HepG2 (cell line): ENCODE results near the gene AQP6. TPM values are rescaled to one million over a fixed set of nuclear protein-coding genes. Genes with fewer than 3 reads are reported as not detected.

Source experiments
- ATAC-seq: fragments of 200-7000 bp; cut with Tn5 transposase; 3 replicates; pipeline ENCODE4 v1.9.1; 2020; ENCODE audit warnings: mild to moderate bottlenecking, moderate library complexity
- BruUV-seq: library from RNA; stranded (reverse); fragments of 400-500 nt; replicated peaks from 2 replicates; lab custom pipeline; 2021; lab: Mats Ljungman, UMichigan
- CTCF ChIA-PET: fragments of 300-600 bp; formaldehyde crosslinking; extraction: SDS; loops from one replicate; lab custom pipeline; 2021; ENCODE audit warnings: low total read pairs, inconsistent platforms, low intra/inter-chr PET ratio; lab: Yijun Ruan, JAX
- POLR2A ChIA-PET: fragments of 350-600 bp; sonication (Branson Sonifier 250); formaldehyde crosslinking; loops from one replicate; lab custom pipeline; 2020; ENCODE audit warnings: antibody characterized with exemption, inconsistent platforms; lab: Yijun Ruan, JAX
- DNase-seq: peaks from one replicate; pipeline ENCODE4 v3.0.0-alpha.2; 2015; ENCODE audit warnings: low spot score
- FAIRE-seq: peaks from 3 replicates; lab custom pipeline; 2011; peaks lifted over from hg19 to GRCh38; lab: Jason Lieb, UNC
- H2AFZ ChIP-seq: one replicate; pipeline ENCODE4 v1.6.1; 2011; ENCODE audit warnings: low read length, inconsistent platforms
- H3K27ac ChIP-seq: fragments of 300-600 bp; 3 replicates; pipeline ENCODE4 v1.8.0; 2011; ENCODE audit warnings: mixed run types, mild to moderate bottlenecking, mixed read lengths, low read length, inconsistent platforms; ENCODE audit not compliant: insufficient read depth; ENCODE audit errors: extremely low read length
- H3K27me3 ChIP-seq, 2 experiments: fragments of 200-600 bp in 1 of 2; 2 replicates in 1 of 2; 3 replicates in 1 of 2; pipeline versions ENCODE4 v1.6.0 to v1.8.0; 2011; ENCODE audit warnings: low read length in 2 of 2, mild to moderate bottlenecking in 2 of 2, moderate library complexity in 2 of 2, inconsistent platforms in 1 of 2; ENCODE audit not compliant: insufficient read depth in 2 of 2, control insufficient read depth in 1 of 2
- H3K36me3 ChIP-seq, 2 experiments: fragments of 200-600 bp in 1 of 2; replicated peaks in 1 of 2; 2 replicates in 1 of 2; 3 replicates in 1 of 2; pipeline versions ENCODE4 v1.5.1 to v1.8.0; 2011; ENCODE audit warnings: low read length in 2 of 2, inconsistent platforms in 1 of 2; ENCODE audit not compliant: insufficient read depth in 2 of 2, control insufficient read depth in 1 of 2
- H3K4me1 ChIP-seq: 2 replicates; pipeline ENCODE4 v1.5.1; 2012; ENCODE audit warnings: low read length, inconsistent platforms; ENCODE audit not compliant: insufficient read depth
- H3K4me2 ChIP-seq: 2 replicates; pipeline ENCODE4 v1.6.0; 2011; ENCODE audit warnings: low read depth, low read length, inconsistent platforms
- H3K4me3 ChIP-seq, 3 experiments: fragments of 200-600 bp in 1 of 3; sonication (generic), shearing (Covaris generic) in 1 of 3; replicated peaks in 1 of 3; 2 replicates each; pipeline ENCODE4 v1.5.1; 2011 to 2016; ENCODE audit warnings: low read length in 3 of 3, inconsistent platforms in 2 of 3, low read depth in 2 of 3, mild to moderate bottlenecking in 2 of 3, control low read depth in 1 of 3, mixed read lengths in 1 of 3; ENCODE audit not compliant: insufficient read depth in 1 of 3
- H3K79me2 ChIP-seq: one replicate; pipeline ENCODE4 v1.6.1; 2011; ENCODE audit warnings: low read length, inconsistent platforms; ENCODE audit not compliant: insufficient read depth
- H3K9ac ChIP-seq: 2 replicates; pipeline ENCODE4 v1.6.0; 2011; ENCODE audit warnings: mild to moderate bottlenecking, low read depth, low read length, inconsistent platforms; ENCODE audit not compliant: insufficient read depth
- H3K9me3 ChIP-seq: 2 replicates; pipeline ENCODE4 v1.5.1; 2012; ENCODE audit warnings: mild to moderate bottlenecking, low read length
- H4K20me1 ChIP-seq: 2 replicates; pipeline ENCODE4 v1.6.0; 2011; ENCODE audit warnings: inconsistent platforms, mild to moderate bottlenecking, low read length, moderate library complexity; ENCODE audit not compliant: insufficient read depth
- BHLHE40 ChIP-seq: IDR thresholded peaks from 2 replicates; pipeline ENCODE4 v1.6.1; 2011; ENCODE audit warnings: low read length, improper control_type of control experiment
- GZF1 ChIP-seq: sonication (generic); formaldehyde crosslinking; IDR thresholded peaks from 2 replicates; pipeline ENCODE4 v1.5.1; 2020; ENCODE audit warnings: mild to moderate bottlenecking, missing genetic modification reagents
- HNF4A ChIP-seq: sonication (generic); formaldehyde crosslinking; IDR thresholded peaks from 2 replicates; pipeline ENCODE4 v1.4.0; 2020; ENCODE audit warnings: missing genetic modification reagents
- ISX ChIP-seq: sonication (generic); formaldehyde crosslinking; conservative IDR thresholded peaks from 2 replicates; pipeline ENCODE4 v1.5.0; 2020; ENCODE audit warnings: missing genetic modification reagents
- MTA1 ChIP-seq: sonication (generic); formaldehyde crosslinking; IDR thresholded peaks from 2 replicates; pipeline ENCODE4 v1.4.0; 2020; ENCODE audit warnings: missing genetic modification reagents, mild to moderate bottlenecking, borderline replicate concordance
- MYC ChIP-seq: sonication (generic); formaldehyde crosslinking; IDR thresholded peaks from 2 replicates; pipeline ENCODE4 v1.9.0; 2021; ENCODE audit warnings: missing genetic modification reagents, borderline replicate concordance
- RBM39 ChIP-seq: fragments of 200-400 bp; formaldehyde crosslinking; IDR thresholded peaks from one replicate; pipeline ENCODE4 v1.6.1; 2018; ENCODE audit warnings: antibody characterized with exemption, mild to moderate bottlenecking, low read depth, low read length; ENCODE audit not compliant: poor library complexity, severe bottlenecking
- SP4 ChIP-seq: sonication (generic); formaldehyde crosslinking; IDR thresholded peaks from 2 replicates; pipeline ENCODE4 v1.8.1; 2023; ENCODE audit warnings: mild to moderate bottlenecking, missing genetic modification reagents
- TMF1 ChIP-seq: sonication (generic); formaldehyde crosslinking; IDR thresholded peaks from 2 replicates; pipeline ENCODE4 v1.8.1; 2022; ENCODE audit warnings: low read depth, missing genetic modification reagents
- WGBS: methylation state at CpG from one replicate; pipeline ENCODE4 v1.1.6; 2017; ENCODE audit warnings: low lambda C conversion rate; 5-methylcytosine and 5-hydroxymethylcytosine counted together
- in situ Hi-C: cut with HindIII; loops from 2 replicates; pipeline ENCODE4 v1.10.0; 2017; ENCODE audit warnings: low pct_unique_long_range_greater_than_20kb; ENCODE audit not compliant: extremely low pct_ligation_motif_present
- intact Hi-C: fragments of 100-400 bp; cut with micrococcal nuclease; formaldehyde crosslinking; loops from one replicate; pipeline ENCODE4 v1.10.0; 2022; ENCODE audit not compliant: unreplicated experiment
- polyA plus RNA-seq, 8 experiments: library from polyadenylated mRNA; depleted of rRNA in 3 of 8; stranded (reverse) in 7 of 8; unstranded in 1 of 8; fragments of >200 nt; fragmentation: Illumina TruSeq in 4 of 8; extraction: Trizol in 4 of 8; gene quantifications; 2 replicates each; pipeline versions ENCODE4 v1.2.1 to v1.2.3, GENCODE V29; 2011 to 2016; ENCODE audit warnings: low read depth in 4 of 8, missing spikeins in 1 of 8, mixed read lengths in 1 of 8; ENCODE audit not compliant: insufficient read depth in 1 of 8
- total RNA-seq, 5 experiments: library from RNA; depleted of rRNA; stranded (reverse); fragments of >200 nt; fragmentation: Illumina TruSeq; extraction: Trizol; gene quantifications; 2 replicates each; pipeline ENCODE4 v1.2.3, GENCODE V29; 2016; ENCODE audit warnings: low read depth in 1 of 5
- TF ChIP-seq, protein P1 (sequence below): sonication (generic); formaldehyde crosslinking; IDR thresholded peaks from 2 replicates; pipeline ENCODE4 v1.5.1; 2020; ENCODE audit warnings: missing genetic modification reagents, mild to moderate bottlenecking, borderline replicate concordance
- TF ChIP-seq, protein P2 (sequence below): sonication (generic); formaldehyde crosslinking; IDR thresholded peaks from 2 replicates; pipeline ENCODE4 v1.5.0; 2020; ENCODE audit warnings: mild to moderate bottlenecking, missing genetic modification reagents, moderate library complexity
- TF ChIP-seq, protein P3 (sequence below): sonication (generic); formaldehyde crosslinking; IDR thresholded peaks from 2 replicates; pipeline ENCODE4 v1.5.1; 2020; ENCODE audit warnings: mild to moderate bottlenecking, missing genetic modification reagents, moderate library complexity

Gene AQP6
- total and polyA plus RNA-seq, 2 of the 13 experiments (the other 11 are each of a cell fraction or from before 2014, with no cell fraction given) = 0.32 to 1.3 TPM

DNA sequence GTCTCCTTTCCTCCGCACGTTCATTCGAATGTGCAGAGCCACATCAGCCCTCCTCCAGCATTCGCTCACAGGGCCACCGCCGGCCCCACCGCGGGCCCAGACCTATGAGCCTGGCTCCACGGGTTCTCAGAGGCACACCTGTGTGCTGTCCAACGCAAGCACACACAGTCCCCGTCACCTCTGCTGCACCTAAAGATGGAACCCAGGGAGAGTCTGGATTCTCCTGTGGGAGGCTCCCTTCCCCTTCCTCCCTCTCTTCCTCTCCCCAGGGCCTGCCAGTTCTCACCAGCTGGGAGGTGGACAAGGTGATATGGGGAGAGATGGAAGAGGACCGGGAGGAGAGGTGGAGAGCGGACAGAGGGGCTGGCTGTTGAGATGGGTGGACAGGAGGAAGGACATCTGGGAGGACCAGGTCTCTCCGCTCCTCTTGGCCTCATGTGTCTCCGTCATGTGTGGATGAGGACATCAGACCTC is 4.9 kb upstream of the AQP6 start (continued):
- TF ChIP-seq, protein P1, sequence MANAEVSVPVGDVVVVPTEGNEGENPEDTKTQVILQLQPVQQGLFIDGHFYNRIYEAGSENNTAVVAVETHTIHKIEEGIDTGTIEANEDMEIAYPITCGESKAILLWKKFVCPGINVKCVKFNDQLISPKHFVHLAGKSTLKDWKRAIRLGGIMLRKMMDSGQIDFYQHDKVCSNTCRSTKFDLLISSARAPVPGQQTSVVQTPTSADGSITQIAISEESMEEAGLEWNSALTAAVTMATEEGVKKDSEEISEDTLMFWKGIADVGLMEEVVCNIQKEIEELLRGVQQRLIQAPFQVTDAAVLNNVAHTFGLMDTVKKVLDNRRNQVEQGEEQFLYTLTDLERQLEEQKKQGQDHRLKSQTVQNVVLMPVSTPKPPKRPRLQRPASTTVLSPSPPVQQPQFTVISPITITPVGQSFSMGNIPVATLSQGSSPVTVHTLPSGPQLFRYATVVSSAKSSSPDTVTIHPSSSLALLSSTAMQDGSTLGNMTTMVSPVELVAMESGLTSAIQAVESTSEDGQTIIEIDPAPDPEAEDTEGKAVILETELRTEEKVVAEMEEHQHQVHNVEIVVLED = no peak
- TF ChIP-seq TMF1 (CRISPR knock-in tag) (no peak), SP4 (CRISPR knock-in tag) (peak; percentile 74), GZF1 (CRISPR knock-in tag) (0 out of 2 replicates have a peak, but pooled peaks have one; percentile 18)

DNA sequence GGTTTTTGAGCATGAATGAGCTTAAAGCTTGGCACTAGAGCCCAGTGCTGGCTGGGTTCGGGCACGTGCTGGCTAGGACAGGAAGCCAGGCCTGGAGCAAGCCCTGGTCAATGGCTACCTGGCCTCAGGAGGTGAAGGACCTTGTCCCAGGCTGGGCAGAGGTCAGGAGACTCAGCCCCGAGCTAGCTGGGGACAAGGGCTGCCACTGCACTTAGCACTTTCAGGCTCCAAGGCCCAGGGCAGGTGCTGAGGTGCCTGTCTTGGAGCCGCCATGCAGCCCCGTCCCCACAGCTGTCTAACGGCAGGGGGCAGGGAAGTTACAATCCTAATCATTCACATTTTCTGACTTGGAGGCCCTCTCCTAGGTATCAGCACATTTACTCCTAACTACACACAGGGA is 4.3 kb upstream of the AQP6 start:
- CTCF ChIA-PET = interaction anchor here (3.5 to 3.9 kb wide), 2 partner anchors 88 to 101 kb away, joined by 43 to 65 read pairs; partner anchors contain the start of gene ASIC1
- POLR2A ChIA-PET = interaction anchor here (3.0 kb wide), 1 partner anchor 11 kb away, joined by 24 read pairs; no protein-coding TSS in a partner anchor
- in situ Hi-C loops (no loop called here), intact Hi-C loops (no loop called here)
- Histone ChIP-seq H3K27ac (no peak overlapping the region), H3K36me3 (no peaks in the 10 kb centered on the region), H3K79me2 (no peaks in the 10 kb centered on the region), H3K9me3 (no peaks in the 10 kb centered on the region), H3K9ac (no peak overlapping the region), H2AFZ (no peak overlapping the region), H3K4me2 (peak overlapping the region; percentile 91), H3K27me3 (peaks cover 6 to 70% of the 10 kb centered on the region in 2 experiments)
- DNase-seq = no peak
- peak; percentile 5; the same call in 2 of the 3 replicates for ATAC-seq
- TF ChIP-seq RBM39 (no peak), MYC (CRISPR knock-in tag) (peak; percentile 34; the same call in 1 of the 2 replicates), MTA1 (CRISPR knock-in tag) (0 out of 2 replicates have a peak, but pooled peaks have one; percentile 26), HNF4A (CRISPR knock-in tag) (peak; percentile 39), ISX (CRISPR knock-in tag) (no peak), BHLHE40 (0 out of 2 replicates have a peak, but pooled peaks have one; percentile 36)
- TF ChIP-seq, protein P2, sequence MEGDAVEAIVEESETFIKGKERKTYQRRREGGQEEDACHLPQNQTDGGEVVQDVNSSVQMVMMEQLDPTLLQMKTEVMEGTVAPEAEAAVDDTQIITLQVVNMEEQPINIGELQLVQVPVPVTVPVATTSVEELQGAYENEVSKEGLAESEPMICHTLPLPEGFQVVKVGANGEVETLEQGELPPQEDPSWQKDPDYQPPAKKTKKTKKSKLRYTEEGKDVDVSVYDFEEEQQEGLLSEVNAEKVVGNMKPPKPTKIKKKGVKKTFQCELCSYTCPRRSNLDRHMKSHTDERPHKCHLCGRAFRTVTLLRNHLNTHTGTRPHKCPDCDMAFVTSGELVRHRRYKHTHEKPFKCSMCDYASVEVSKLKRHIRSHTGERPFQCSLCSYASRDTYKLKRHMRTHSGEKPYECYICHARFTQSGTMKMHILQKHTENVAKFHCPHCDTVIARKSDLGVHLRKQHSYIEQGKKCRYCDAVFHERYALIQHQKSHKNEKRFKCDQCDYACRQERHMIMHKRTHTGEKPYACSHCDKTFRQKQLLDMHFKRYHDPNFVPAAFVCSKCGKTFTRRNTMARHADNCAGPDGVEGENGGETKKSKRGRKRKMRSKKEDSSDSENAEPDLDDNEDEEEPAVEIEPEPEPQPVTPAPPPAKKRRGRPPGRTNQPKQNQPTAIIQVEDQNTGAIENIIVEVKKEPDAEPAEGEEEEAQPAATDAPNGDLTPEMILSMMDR (CRISPR knock-in tag) = peak; percentile 44
- TF ChIP-seq, protein P3, sequence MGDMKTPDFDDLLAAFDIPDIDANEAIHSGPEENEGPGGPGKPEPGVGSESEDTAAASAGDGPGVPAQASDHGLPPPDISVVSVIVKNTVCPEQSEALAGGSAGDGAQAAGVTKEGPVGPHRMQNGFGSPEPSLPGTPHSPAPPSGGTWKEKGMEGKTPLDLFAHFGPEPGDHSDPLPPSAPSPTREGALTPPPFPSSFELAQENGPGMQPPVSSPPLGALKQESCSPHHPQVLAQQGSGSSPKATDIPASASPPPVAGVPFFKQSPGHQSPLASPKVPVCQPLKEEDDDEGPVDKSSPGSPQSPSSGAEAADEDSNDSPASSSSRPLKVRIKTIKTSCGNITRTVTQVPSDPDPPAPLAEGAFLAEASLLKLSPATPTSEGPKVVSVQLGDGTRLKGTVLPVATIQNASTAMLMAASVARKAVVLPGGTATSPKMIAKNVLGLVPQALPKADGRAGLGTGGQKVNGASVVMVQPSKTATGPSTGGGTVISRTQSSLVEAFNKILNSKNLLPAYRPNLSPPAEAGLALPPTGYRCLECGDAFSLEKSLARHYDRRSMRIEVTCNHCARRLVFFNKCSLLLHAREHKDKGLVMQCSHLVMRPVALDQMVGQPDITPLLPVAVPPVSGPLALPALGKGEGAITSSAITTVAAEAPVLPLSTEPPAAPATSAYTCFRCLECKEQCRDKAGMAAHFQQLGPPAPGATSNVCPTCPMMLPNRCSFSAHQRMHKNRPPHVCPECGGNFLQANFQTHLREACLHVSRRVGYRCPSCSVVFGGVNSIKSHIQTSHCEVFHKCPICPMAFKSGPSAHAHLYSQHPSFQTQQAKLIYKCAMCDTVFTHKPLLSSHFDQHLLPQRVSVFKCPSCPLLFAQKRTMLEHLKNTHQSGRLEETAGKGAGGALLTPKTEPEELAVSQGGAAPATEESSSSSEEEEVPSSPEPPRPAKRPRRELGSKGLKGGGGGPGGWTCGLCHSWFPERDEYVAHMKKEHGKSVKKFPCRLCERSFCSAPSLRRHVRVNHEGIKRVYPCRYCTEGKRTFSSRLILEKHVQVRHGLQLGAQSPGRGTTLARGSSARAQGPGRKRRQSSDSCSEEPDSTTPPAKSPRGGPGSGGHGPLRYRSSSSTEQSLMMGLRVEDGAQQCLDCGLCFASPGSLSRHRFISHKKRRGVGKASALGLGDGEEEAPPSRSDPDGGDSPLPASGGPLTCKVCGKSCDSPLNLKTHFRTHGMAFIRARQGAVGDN (CRISPR knock-in tag) = peak; percentile 61
- TF ChIP-seq, all 625 proteins: peak for 6
- Histone ChIP-seq H4K20me1 (no peaks in the 10 kb centered on the region), H3K4me1 (peaks cover 56% of the 10 kb centered on the region), H3K4me3 (peak overlapping the region in 1 of 3 experiments; percentile 69; a peak in 2 of 6 replicates)
- WGBS = 23% methylated on average over 3 of the region's 6 CpGs
- no TSS peak for BruUV-seq
- no peak for FAIRE-seq
